Endothelial cell of umbilical vein (primary cell): ENCODE data around the gene BLM. TPM values are rescaled to one million over a fixed set of nuclear protein-coding genes. Genes with fewer than 3 reads are reported as not detected.
"Not testable (repeated sequence)": the region's sequence is repeated elsewhere in the genome, so short reads cannot be mapped to it uniquely, and the experiment has no call there.

Experiments
- BruUV-seq: library from RNA; stranded (reverse); fragments of 400-500 nt; replicated peaks from 2 replicates; lab custom pipeline; 2021; lab: Mats Ljungman, UMichigan
- CTCF ChIA-PET: fragments of 300-600, 350-600 bp; sonication (Branson Sonifier 250); formaldehyde crosslinking; loops from one replicate; lab custom pipeline; 2021; ENCODE audit warnings: antibody characterized with exemption, inconsistent platforms; lab: Charles Lee
- POLR2A ChIA-PET: fragments of 300-600, 350-600 bp; sonication (Branson Sonifier 250); formaldehyde crosslinking; loops from one replicate; lab custom pipeline; 2021; ENCODE audit warnings: antibody characterized with exemption, inconsistent platforms; lab: Charles Lee
- DNase-seq: peaks from one replicate; pipeline ENCODE4 v3.0.0-alpha.2; 2011; ENCODE audit warnings: low read depth, low spot score
- FAIRE-seq: peaks from 2 replicates; lab custom pipeline; 2011; peaks lifted over from hg19 to GRCh38; lab: Jason Lieb, UNC
- H2AFZ ChIP-seq: 2 replicates; pipeline ENCODE4 v1.6.0; 2012; ENCODE audit warnings: low read depth, low read length, control low read depth, inconsistent platforms
- H3K27ac ChIP-seq: 2 replicates; pipeline ENCODE4 v1.5.1; 2011; ENCODE audit warnings: low read depth, mild to moderate bottlenecking, control low read depth, low read length, moderate library complexity; ENCODE audit not compliant: insufficient read depth
- H3K27me3 ChIP-seq, 2 experiments: 2 replicates each; pipeline versions ENCODE4 v1.6.0 to v1.6.1; 2011; ENCODE audit warnings: low read length in 2 of 2, mixed read lengths in 1 of 2; ENCODE audit not compliant: control insufficient read depth in 2 of 2, insufficient read depth in 2 of 2
- H3K36me3 ChIP-seq, 2 experiments: 2 replicates in 1 of 2; 3 replicates in 1 of 2; pipeline ENCODE4 v1.5.1; 2011; ENCODE audit warnings: low read length in 2 of 2, mild to moderate bottlenecking in 1 of 2, moderate library complexity in 1 of 2; ENCODE audit not compliant: control insufficient read depth in 2 of 2, insufficient read depth in 2 of 2; ENCODE audit errors: extremely low read depth in 1 of 2
- H3K4me1 ChIP-seq: 3 replicates; pipeline ENCODE4 v1.5.1; 2011; ENCODE audit warnings: mild to moderate bottlenecking, low read length; ENCODE audit not compliant: control insufficient read depth, insufficient read depth; ENCODE audit errors: extremely low read depth
- H3K4me2 ChIP-seq: 2 replicates; pipeline ENCODE4 v1.6.1; 2011; ENCODE audit warnings: low read length, control low read depth, mixed read lengths; ENCODE audit not compliant: insufficient read depth
- H3K4me3 ChIP-seq, 3 experiments: fragments of 200-600 bp in 1 of 3; sonication (generic), shearing (Covaris generic) in 1 of 3; replicated peaks in 1 of 3; 2 replicates each; pipeline ENCODE4 v1.5.1; 2011 to 2016; ENCODE audit warnings: control low read depth in 3 of 3, low read length in 3 of 3, mild to moderate bottlenecking in 2 of 3, inconsistent platforms in 1 of 3, low read depth in 1 of 3, moderate library complexity in 1 of 3; ENCODE audit not compliant: insufficient read depth in 1 of 3
- H3K79me2 ChIP-seq: 2 replicates; pipeline ENCODE4 v1.6.0; 2012; ENCODE audit warnings: low read length, inconsistent platforms; ENCODE audit not compliant: control insufficient read depth, insufficient read depth
- H3K9ac ChIP-seq: replicated peaks from 2 replicates; pipeline ENCODE3; 2011; ENCODE audit warnings: low read length, control low read depth; ENCODE audit not compliant: insufficient read depth; ENCODE audit errors: extremely low read depth
- H3K9me1 ChIP-seq: replicated peaks from 3 replicates; pipeline ENCODE4 v1.6.0; 2011; ENCODE audit warnings: mild to moderate bottlenecking, low read length; ENCODE audit not compliant: control insufficient read depth, insufficient read depth; ENCODE audit errors: extremely low read depth
- H3K9me3 ChIP-seq: replicated peaks from 2 replicates; pipeline ENCODE4 v1.5.1; 2012; ENCODE audit warnings: low read length, inconsistent platforms; ENCODE audit not compliant: control insufficient read depth, insufficient read depth
- H4K20me1 ChIP-seq: replicated peaks from 2 replicates; pipeline ENCODE3; 2011; ENCODE audit warnings: mild to moderate bottlenecking, low read length; ENCODE audit not compliant: control insufficient read depth, insufficient read depth; ENCODE audit errors: extremely low read depth
- CTCF ChIP-seq, 2 donors: IDR thresholded peaks; 1 replicate in 1 of 2; 2 replicates in 1 of 2; pipeline ENCODE4 v1.5.1; 2011; ENCODE audit warnings: low read length in 2 of 2, mild to moderate bottlenecking in 2 of 2, moderate library complexity in 2 of 2, control low read depth in 1 of 2, inconsistent platforms in 1 of 2, low read depth in 1 of 2; ENCODE audit not compliant: insufficient read depth in 1 of 2; ENCODE audit errors: extremely low read depth in 1 of 2
- EZH2 ChIP-seq: IDR thresholded peaks from 2 replicates; pipeline ENCODE4 v1.6.1; 2012; ENCODE audit warnings: borderline replicate concordance, low read depth, mild to moderate bottlenecking, moderate library complexity, low read length, inconsistent platforms; ENCODE audit not compliant: severe bottlenecking
- FOS ChIP-seq: IDR thresholded peaks from 2 replicates; pipeline ENCODE4 v1.6.1; 2011; ENCODE audit warnings: mild to moderate bottlenecking, low read length, moderate library complexity, borderline replicate concordance; ENCODE audit not compliant: insufficient read depth
- GATA2 ChIP-seq: IDR thresholded peaks from 2 replicates; pipeline ENCODE4 v1.7.0; 2011; ENCODE audit warnings: low read depth, mild to moderate bottlenecking, moderate library complexity, mixed read lengths, low read length; ENCODE audit not compliant: insufficient read length, insufficient read depth
- JUN ChIP-seq: IDR thresholded peaks from 2 replicates; pipeline ENCODE4 v1.6.1; 2011; ENCODE audit warnings: borderline replicate concordance, low read depth; ENCODE audit not compliant: insufficient read length, insufficient read depth
- MAX ChIP-seq: IDR thresholded peaks from 2 replicates; pipeline ENCODE4 v1.6.1; 2011; ENCODE audit not compliant: insufficient read depth, insufficient read length
- MYC ChIP-seq: IDR thresholded peaks from one replicate; pipeline ENCODE4 v1.6.1; 2011; ENCODE audit warnings: mild to moderate bottlenecking, low read depth, low read length
- POLR2A ChIP-seq: IDR thresholded peaks from 2 replicates; pipeline ENCODE4 v1.6.1; 2012; ENCODE audit warnings: low read depth, mild to moderate bottlenecking, control low read depth, low read length
- POLR2AphosphoS5 ChIP-seq: IDR thresholded peaks from 2 replicates; pipeline ENCODE4 v1.6.1; 2012; ENCODE audit warnings: low read depth, mild to moderate bottlenecking, control low read depth, low read length, moderate library complexity; ENCODE audit not compliant: insufficient read depth
- dilution Hi-C: fragments of 300-500 bp; cut with MboI; formaldehyde crosslinking; loops from one replicate; pipeline ENCODE4 v1.15.0; 2019; ENCODE audit warnings: low sequenced_read_pairs; ENCODE audit not compliant: extremely low pct_ligation_motif_present
- intact Hi-C: fragments of 100-400 bp; cut with micrococcal nuclease; formaldehyde crosslinking; loops from one replicate; pipeline ENCODE4 v1.10.0; 2022
- polyA plus RNA-seq, 4 experiments: library from polyadenylated mRNA; depleted of rRNA in 3 of 4; stranded (reverse) in 3 of 4; unstranded in 1 of 4; fragments of >200 nt; gene quantifications; 2 replicates each; pipeline versions ENCODE4 v1.2.1 to v1.2.3, GENCODE V29; 2011 to 2012; ENCODE audit warnings: missing spikeins in 1 of 4
- total RNA-seq: library from RNA; stranded (reverse); gene quantifications from 2 replicates; pipeline ENCODE4 v1.2.3, GENCODE V29; 2021

Gene BLM
- total and polyA plus RNA-seq, 2 donors (not counting 3 experiments of a cell fraction or from before 2014, with no cell fraction given): 3.8 to 17.3 TPM

- H3K27ac ChIP-seq, H2AFZ ChIP-seq, DNase-seq, FAIRE-seq, intact Hi-C loops, H3K79me2 ChIP-seq, H3K27me3 ChIP-seq, H4K20me1 ChIP-seq, H3K4me2 ChIP-seq, H3K4me3 ChIP-seq, BruUV-seq, H3K36me3 ChIP-seq, H3K9me3 ChIP-seq, dilution Hi-C loops, H3K9ac ChIP-seq, H3K9me1 ChIP-seq, POLR2A ChIA-PET, H3K4me1 ChIP-seq: not testable (repeated sequence)
- CTCF ChIA-PET: interaction anchor here (1.2 to 1.5 kb wide), 2 partner anchors 22 to 215 kb away, joined by 3 to 9 read pairs; no protein-coding TSS in a partner anchor
These were observed 46.5 kb upstream of the BLM start for GRCh38 chr15:90670631-90671030.

GRCh38 chr15:90671216-90671615 is 45.9 kb upstream of the BLM start:
- H3K79me2 ChIP-seq: no peaks in the 10 kb centered on the region
- dilution Hi-C loops (no loop called here), intact Hi-C loops (no loop called here)
- ChIA-PET POLR2A (no interaction called here), CTCF (interaction anchor here (1.2 to 1.5 kb wide), 2 partner anchors 23 to 214 kb away, joined by 3 to 9 read pairs; no protein-coding TSS in a partner anchor)
- H3K4me3 ChIP-seq: no peak overlapping the region
- no peaks in the 10 kb centered on the region for H3K36me3 ChIP-seq
- no peaks in the 10 kb centered on the region for H3K9me3 ChIP-seq
- no peak overlapping the region for H3K9ac ChIP-seq
- H4K20me1 ChIP-seq: no peaks in the 10 kb centered on the region
- no peak overlapping the region for H3K4me2 ChIP-seq
- H3K27me3 ChIP-seq: no peaks in the 10 kb centered on the region
- TF ChIP-seq MAX: no peak
- no peak for TF ChIP-seq GATA2
- TF ChIP-seq MYC: no peak
- no peak for TF ChIP-seq JUN
- TF ChIP-seq FOS: no peak
- TF ChIP-seq EZH2: no peak
- no peak for TF ChIP-seq POLR2AphosphoS5
- no peak for TF ChIP-seq CTCF (IDR thresholded peaks at IDR 0.05; ENCODE audit: extremely low read depth in 1 of 2, insufficient read depth in 1 of 2, low read depth in 1 of 2, low read length in 2 of 2)
- no peak for TF ChIP-seq POLR2A
- FAIRE-seq (no peak), DNase-seq (no peak)
- H3K9me1 ChIP-seq: no peaks in the 10 kb centered on the region
- H3K4me1 ChIP-seq: no peaks in the 10 kb centered on the region
- H2AFZ ChIP-seq: no peak overlapping the region
- BruUV-seq: no TSS peak
- H3K27ac ChIP-seq: no peak overlapping the region

GRCh38 chr15:90673357-90673756 is 43.8 kb upstream of the BLM start:
- H3K4me2 ChIP-seq, BruUV-seq, H3K36me3 ChIP-seq, H3K9ac ChIP-seq, dilution Hi-C loops, H4K20me1 ChIP-seq, POLR2A ChIA-PET, H3K4me1 ChIP-seq, H3K27me3 ChIP-seq, H3K27ac ChIP-seq, H3K9me1 ChIP-seq, CTCF ChIA-PET, H3K9me3 ChIP-seq, FAIRE-seq, H3K4me3 ChIP-seq, H3K79me2 ChIP-seq, DNase-seq, intact Hi-C loops, H2AFZ ChIP-seq: not testable (repeated sequence)
